SK-N-SH (cell line): ENCODE results near the gene HIRA. TPM values are rescaled to one million over a fixed set of nuclear protein-coding genes. Genes with fewer than 3 reads are reported as not detected.
"Not testable (repeated sequence)": the region's sequence is repeated elsewhere in the genome, so short reads cannot be mapped to it uniquely, and the experiment has no call there.

Experiments used
- CTCF ChIA-PET: fragments of 300-600, 350-600 bp; formaldehyde crosslinking; extraction: SDS; loops from one replicate; lab custom pipeline; 2021; lab: Yijun Ruan, JAX
- POLR2A ChIA-PET: fragments of 350-600 bp; sonication (Branson Sonifier 250); formaldehyde crosslinking; extraction: SDS; loops from one replicate; lab custom pipeline; 2020; ENCODE audit warnings: antibody characterized with exemption, inconsistent platforms; lab: Yijun Ruan, JAX
- DNase-seq: peaks from one replicate; pipeline ENCODE4 v3.0.0; 2012
- H2AFZ ChIP-seq: fragments of 200-600 bp; sonication (generic); 2 replicates; pipeline ENCODE4 v1.8.1; 2016; ENCODE audit warnings: antibody characterized with exemption, mild to moderate bottlenecking, low read depth
- H3F3A ChIP-seq: fragments of 200-600 bp; sonication (generic); replicated peaks from 2 replicates; pipeline ENCODE3; 2016; ENCODE audit warnings: antibody characterized with exemption, mild to moderate bottlenecking; ENCODE audit not compliant: insufficient read depth
- H3K27ac ChIP-seq, 2 experiments: fragments of 200-500 bp in 1 of 2; fragments of 200-600 bp in 1 of 2; sonication (Bioruptor generic) in 1 of 2; sonication (generic), shearing (Covaris generic) in 1 of 2; 2 replicates each; pipeline versions ENCODE4 v1.5.1 to v1.6.1; 2014 to 2016; ENCODE audit warnings: low read depth in 2 of 2, inconsistent platforms in 1 of 2, low read length in 1 of 2, mild to moderate bottlenecking in 1 of 2, mixed read lengths in 1 of 2
- H3K27me3 ChIP-seq: fragments of 200-600 bp; sonication (generic), shearing (Covaris generic); 2 replicates; pipeline ENCODE4 v1.6.1; 2016; ENCODE audit warnings: mixed run types; ENCODE audit not compliant: insufficient read depth
- H3K36me3 ChIP-seq, 2 experiments: fragments of 200-500 bp in 1 of 2; fragments of 200-600 bp in 1 of 2; sonication (Bioruptor generic) in 1 of 2; sonication (generic) in 1 of 2; replicated peaks in 1 of 2; 2 replicates each; pipeline versions ENCODE3 to v1.5.1; 2014 to 2016; ENCODE audit warnings: low read length in 1 of 2, mild to moderate bottlenecking in 1 of 2; ENCODE audit not compliant: insufficient read depth in 2 of 2, control insufficient read depth in 1 of 2
- H3K4me1 ChIP-seq, 2 experiments: fragments of 200-500 bp in 1 of 2; fragments of 200-600 bp in 1 of 2; sonication (Bioruptor generic) in 1 of 2; sonication (generic), shearing (Covaris generic) in 1 of 2; 2 replicates each; pipeline versions ENCODE4 v1.5.1 to v1.6.1; 2014 to 2016; ENCODE audit warnings: low read depth in 1 of 2, low read length in 1 of 2, mixed run types in 1 of 2; ENCODE audit not compliant: insufficient read depth in 2 of 2, control insufficient read depth in 1 of 2
- H3K4me2 ChIP-seq: fragments of 200-600 bp; sonication (generic), shearing (Covaris generic); 2 replicates; pipeline ENCODE4 v1.6.1; 2017; ENCODE audit warnings: mixed run types
- H3K4me3 ChIP-seq, 2 experiments: fragments of 200-500 bp in 1 of 2; fragments of 200-600 bp in 1 of 2; sonication (Bioruptor generic) in 1 of 2; sonication (generic), shearing (Covaris generic) in 1 of 2; 2 replicates each; pipeline versions ENCODE4 v1.5.1 to v1.8.1; 2014 to 2016; ENCODE audit warnings: low read depth in 2 of 2, inconsistent platforms in 1 of 2, low read length in 1 of 2, mild to moderate bottlenecking in 1 of 2, mixed read lengths in 1 of 2, moderate library complexity in 1 of 2
- H3K79me2 ChIP-seq: fragments of 200-600 bp; sonication (generic); 2 replicates; pipeline ENCODE4 v1.8.1; 2017; ENCODE audit warnings: mild to moderate bottlenecking; ENCODE audit not compliant: insufficient read depth
- H3K9ac ChIP-seq: fragments of 200-600 bp; sonication (generic); 2 replicates; pipeline ENCODE4 v1.6.1; 2017; ENCODE audit warnings: mixed run types
- H3K9me2 ChIP-seq: fragments of 200-600 bp; sonication (generic); 2 replicates; pipeline ENCODE4 v1.6.1; 2017; ENCODE audit warnings: mixed run types
- H3K9me3 ChIP-seq: fragments of 200-600 bp; sonication (generic); 2 replicates; pipeline ENCODE4 v1.6.1; 2017; ENCODE audit warnings: mixed run types, mild to moderate bottlenecking, moderate library complexity
- H4K20me1 ChIP-seq: fragments of 200-600 bp; sonication (generic); 2 replicates; pipeline ENCODE4 v1.6.1; 2017; ENCODE audit warnings: mild to moderate bottlenecking, mixed run types; ENCODE audit not compliant: insufficient read depth
- CHD2 ChIP-seq: fragments of 150-350 bp; IDR thresholded peaks from 2 replicates; pipeline ENCODE4 v1.6.1; 2018; ENCODE audit warnings: low read length; ENCODE audit not compliant: partially characterized antibody
- EP300 ChIP-seq, 2 experiments: IDR thresholded peaks; 2 replicates each; pipeline versions ENCODE4 v1.4.0 to v1.6.1; 2012; ENCODE audit warnings: borderline replicate concordance in 1 of 2, low read depth in 1 of 2, low read length in 1 of 2
- FOSL2 ChIP-seq: IDR thresholded peaks from 2 replicates; pipeline ENCODE4 v1.4.0; 2012; ENCODE audit warnings: low read depth, mild to moderate bottlenecking, moderate library complexity, borderline replicate concordance
- GABPA ChIP-seq: IDR thresholded peaks from 2 replicates; pipeline ENCODE4 v1.4.0; 2012; ENCODE audit warnings: low read depth, mild to moderate bottlenecking
- JUND ChIP-seq: IDR thresholded peaks from 2 replicates; pipeline ENCODE4 v1.4.0; 2012
- RAD21 ChIP-seq: IDR thresholded peaks from 2 replicates; pipeline ENCODE4 v1.6.1; 2012; ENCODE audit warnings: mild to moderate bottlenecking, low read length
- RCOR1 ChIP-seq: fragments of 150-350 bp; IDR thresholded peaks from 2 replicates; pipeline ENCODE4 v1.6.1; 2017; ENCODE audit warnings: antibody characterized with exemption, low read length
- RXRA ChIP-seq: IDR thresholded peaks from 2 replicates; pipeline ENCODE4 v1.4.0; 2012; ENCODE audit warnings: low read depth, mild to moderate bottlenecking, borderline replicate concordance
- TCF12 ChIP-seq: IDR thresholded peaks from 2 replicates; pipeline ENCODE4 v1.4.0; 2012
- TEAD4 ChIP-seq: IDR thresholded peaks from 2 replicates; pipeline ENCODE4 v1.4.0; 2012; ENCODE audit warnings: mild to moderate bottlenecking, borderline replicate concordance; ENCODE audit not compliant: insufficient read depth
- YY1 ChIP-seq: IDR thresholded peaks from 2 replicates; pipeline ENCODE4 v1.4.0; 2012; ENCODE audit warnings: low read depth, mild to moderate bottlenecking
- WGBS: methylation state at CpG from one replicate; pipeline ENCODE4 v1.1.6; 2017; ENCODE audit warnings: low lambda C conversion rate; 5-methylcytosine and 5-hydroxymethylcytosine counted together
- polyA plus RNA-seq, 3 experiments: library from polyadenylated mRNA; depleted of rRNA; stranded (reverse); fragments of >200 nt; gene quantifications; 2 replicates each; pipeline ENCODE4 v1.2.3, GENCODE V29; 2012
- TF ChIP-seq, protein P1 (sequence below): fragments of 200-600 bp; sonication (generic); IDR thresholded peaks from 2 replicates; pipeline ENCODE4 v1.6.1; 2017; ENCODE audit warnings: antibody characterized with exemption, mild to moderate bottlenecking, moderate library complexity

The HIRA gene
- polyA plus RNA-seq, 1 of the 3 experiments (the other 2 are of a cell fraction), result 21.0 TPM

DNA sequence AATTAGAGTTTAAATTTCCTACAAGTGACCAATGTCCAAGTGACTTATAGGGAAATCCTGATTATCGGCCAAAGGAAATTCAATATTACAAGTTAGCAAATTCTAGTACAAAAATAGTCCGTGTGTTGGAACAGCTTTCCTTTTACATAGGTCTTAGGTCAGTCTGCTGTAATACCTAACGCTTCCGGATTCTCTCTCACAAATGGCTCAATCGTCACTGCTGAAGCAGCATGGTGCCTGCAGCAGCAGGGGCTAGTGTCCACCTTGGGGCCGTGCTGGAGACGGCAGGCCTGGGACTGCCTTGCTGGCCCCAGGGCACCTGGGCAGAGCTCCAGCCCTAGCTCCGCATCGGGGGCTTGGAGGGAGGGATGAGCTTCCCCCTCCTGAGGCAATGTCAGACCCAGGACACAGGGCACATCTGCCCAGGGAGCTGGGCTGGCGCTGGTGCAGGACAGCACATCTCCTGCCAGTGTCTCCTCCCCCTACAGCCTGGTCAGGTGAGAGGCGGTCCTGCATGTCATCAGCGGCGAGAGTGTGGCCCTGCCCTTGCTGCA is 100.6 kb downstream of the HIRA start:
- Histone ChIP-seq H3K4me2 (no peak overlapping the region), H3K9me2 (no peaks in the 10 kb centered on the region), H3F3A (no peaks in the 10 kb centered on the region), H3K4me3 (no peak overlapping the region), H4K20me1 (no peaks in the 10 kb centered on the region), H3K9me3 (0 out of 2 replicates have a peak, but pooled peaks cover 9% of the 10 kb centered on the region), H3K27me3 (no peaks in the 10 kb centered on the region), H3K4me1 (no peaks in the 10 kb centered on the region), H3K36me3 (peaks cover 37 to 46% of the 10 kb centered on the region in 2 experiments), H2AFZ (no peak overlapping the region)
- CTCF ChIA-PET, result no interaction called here
- 99% methylated on average over 7 of the region's 13 CpGs for WGBS
- TF ChIP-seq GABPA, result no peak
- TF ChIP-seq TCF12, result no peak
- TF ChIP-seq EP300 (IDR thresholded peaks at IDR 0.05; ENCODE audit: borderline replicate concordance in 1 of 2, low read depth in 1 of 2, low read length in 1 of 2), result no peak
- no peak for TF ChIP-seq RXRA
- TF ChIP-seq, protein P1, sequence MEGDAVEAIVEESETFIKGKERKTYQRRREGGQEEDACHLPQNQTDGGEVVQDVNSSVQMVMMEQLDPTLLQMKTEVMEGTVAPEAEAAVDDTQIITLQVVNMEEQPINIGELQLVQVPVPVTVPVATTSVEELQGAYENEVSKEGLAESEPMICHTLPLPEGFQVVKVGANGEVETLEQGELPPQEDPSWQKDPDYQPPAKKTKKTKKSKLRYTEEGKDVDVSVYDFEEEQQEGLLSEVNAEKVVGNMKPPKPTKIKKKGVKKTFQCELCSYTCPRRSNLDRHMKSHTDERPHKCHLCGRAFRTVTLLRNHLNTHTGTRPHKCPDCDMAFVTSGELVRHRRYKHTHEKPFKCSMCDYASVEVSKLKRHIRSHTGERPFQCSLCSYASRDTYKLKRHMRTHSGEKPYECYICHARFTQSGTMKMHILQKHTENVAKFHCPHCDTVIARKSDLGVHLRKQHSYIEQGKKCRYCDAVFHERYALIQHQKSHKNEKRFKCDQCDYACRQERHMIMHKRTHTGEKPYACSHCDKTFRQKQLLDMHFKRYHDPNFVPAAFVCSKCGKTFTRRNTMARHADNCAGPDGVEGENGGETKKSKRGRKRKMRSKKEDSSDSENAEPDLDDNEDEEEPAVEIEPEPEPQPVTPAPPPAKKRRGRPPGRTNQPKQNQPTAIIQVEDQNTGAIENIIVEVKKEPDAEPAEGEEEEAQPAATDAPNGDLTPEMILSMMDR, result no peak
- no peak for TF ChIP-seq RAD21
- no peak for TF ChIP-seq JUND
- TF ChIP-seq, all 33 proteins: peak for 0
- H3K79me2 ChIP-seq, result no peaks in the 10 kb centered on the region
- no peak for DNase-seq
- H3K9ac ChIP-seq, result no peak overlapping the region
- H3K27ac ChIP-seq, result no peak overlapping the region
- POLR2A ChIA-PET, result no interaction called here

DNA sequence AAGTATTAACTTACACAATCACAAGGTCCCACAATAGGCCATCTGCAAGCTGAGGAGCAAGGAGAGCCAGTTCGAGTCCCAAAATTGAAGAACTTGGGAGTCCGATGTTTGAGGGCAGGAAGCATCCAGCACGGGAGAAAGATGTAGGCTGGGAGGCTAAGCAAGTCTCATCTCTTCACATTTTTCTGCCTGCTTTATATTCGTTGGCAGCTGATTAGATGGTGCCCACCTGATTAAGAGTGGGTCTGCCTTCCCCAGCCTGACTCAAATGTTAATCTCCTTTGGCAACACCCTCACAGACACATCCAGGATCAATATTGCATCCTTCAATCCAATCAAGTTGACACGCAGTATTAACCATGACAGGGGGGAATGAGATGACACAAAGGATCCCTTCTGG is 101.3 kb downstream of the HIRA start:
- H3K4me2 ChIP-seq, POLR2A ChIA-PET: not testable (repeated sequence)

DNA sequence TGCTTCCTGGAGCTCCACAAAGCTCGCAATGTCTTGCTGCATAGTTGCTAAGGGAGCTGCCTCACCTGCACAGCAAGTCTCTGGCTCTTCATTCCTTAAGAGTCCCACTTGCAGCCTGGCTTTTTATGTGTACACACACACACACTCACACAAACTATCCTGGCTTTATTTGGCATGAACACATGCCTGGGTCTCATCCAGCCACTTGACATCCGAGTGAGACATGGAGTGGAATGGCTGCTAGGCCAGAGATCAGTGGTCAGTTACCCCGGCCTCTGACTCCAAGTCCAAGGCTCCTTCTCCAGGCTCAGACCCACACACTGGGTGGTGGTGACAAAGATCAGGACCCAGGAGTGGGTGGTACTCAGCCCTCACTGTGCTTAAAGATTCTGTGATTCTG is 102.1 kb downstream of the HIRA start:
- H3K9me3 ChIP-seq, result 0 out of 2 replicates have a peak, but pooled peaks cover 4% of the 10 kb centered on the region
- H3K36me3 ChIP-seq, result peaks cover 31 to 32% of the 10 kb centered on the region in 2 experiments
- no peak overlapping the region for H3K9ac ChIP-seq
- TF ChIP-seq RAD21 (no peak), FOSL2 (no peak), TEAD4 (no peak), YY1 (no peak), RCOR1 (no peak), CHD2 (no peak), RXRA (no peak)
- TF ChIP-seq, protein P1, result no peak
- no peaks in the 10 kb centered on the region for H3K4me1 ChIP-seq
- WGBS, result 100% methylated on average over 2 of the region's 3 CpGs
- POLR2A ChIA-PET, result no interaction called here
- no peaks in the 10 kb centered on the region for H4K20me1 ChIP-seq
- CTCF ChIA-PET, result no interaction called here
- H2AFZ ChIP-seq, result no peak overlapping the region
- H3K27ac ChIP-seq, result no peak overlapping the region
- H3K4me3 ChIP-seq, result no peak overlapping the region
- H3K4me2 ChIP-seq, result no peak overlapping the region
- no peaks in the 10 kb centered on the region for H3K27me3 ChIP-seq
- H3K79me2 ChIP-seq, result no peaks in the 10 kb centered on the region
- DNase-seq, result no peak
- no peaks in the 10 kb centered on the region for H3K9me2 ChIP-seq
- H3F3A ChIP-seq, result no peaks in the 10 kb centered on the region

More for the DNA sequence above, 101.3 kb downstream of the HIRA start:
- CTCF ChIA-PET, H3K4me3 ChIP-seq, H4K20me1 ChIP-seq, H3K27me3 ChIP-seq, H2AFZ ChIP-seq, H3K9me2 ChIP-seq, DNase-seq, H3K79me2 ChIP-seq, H3K27ac ChIP-seq, H3K4me1 ChIP-seq, H3K9ac ChIP-seq, H3K9me3 ChIP-seq, H3F3A ChIP-seq: not testable (repeated sequence)
- 100% methylated on average over 5 of the region's 5 CpGs for WGBS
- peaks cover 32 to 38% of the 10 kb centered on the region in 2 experiments for H3K36me3 ChIP-seq
